GF-D8 (cell line): ENCODE data around the gene ZDHHC13.

Experiments
- DNase-seq: peaks from one replicate; lab custom pipeline; 2025; lab: John Stamatoyannopoulos, UW

ZDHHC13 gene, protein sequence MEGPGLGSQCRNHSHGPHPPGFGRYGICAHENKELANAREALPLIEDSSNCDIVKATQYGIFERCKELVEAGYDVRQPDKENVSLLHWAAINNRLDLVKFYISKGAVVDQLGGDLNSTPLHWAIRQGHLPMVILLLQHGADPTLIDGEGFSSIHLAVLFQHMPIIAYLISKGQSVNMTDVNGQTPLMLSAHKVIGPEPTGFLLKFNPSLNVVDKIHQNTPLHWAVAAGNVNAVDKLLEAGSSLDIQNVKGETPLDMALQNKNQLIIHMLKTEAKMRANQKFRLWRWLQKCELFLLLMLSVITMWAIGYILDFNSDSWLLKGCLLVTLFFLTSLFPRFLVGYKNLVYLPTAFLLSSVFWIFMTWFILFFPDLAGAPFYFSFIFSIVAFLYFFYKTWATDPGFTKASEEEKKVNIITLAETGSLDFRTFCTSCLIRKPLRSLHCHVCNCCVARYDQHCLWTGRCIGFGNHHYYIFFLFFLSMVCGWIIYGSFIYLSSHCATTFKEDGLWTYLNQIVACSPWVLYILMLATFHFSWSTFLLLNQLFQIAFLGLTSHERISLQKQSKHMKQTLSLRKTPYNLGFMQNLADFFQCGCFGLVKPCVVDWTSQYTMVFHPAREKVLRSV

DNA sequence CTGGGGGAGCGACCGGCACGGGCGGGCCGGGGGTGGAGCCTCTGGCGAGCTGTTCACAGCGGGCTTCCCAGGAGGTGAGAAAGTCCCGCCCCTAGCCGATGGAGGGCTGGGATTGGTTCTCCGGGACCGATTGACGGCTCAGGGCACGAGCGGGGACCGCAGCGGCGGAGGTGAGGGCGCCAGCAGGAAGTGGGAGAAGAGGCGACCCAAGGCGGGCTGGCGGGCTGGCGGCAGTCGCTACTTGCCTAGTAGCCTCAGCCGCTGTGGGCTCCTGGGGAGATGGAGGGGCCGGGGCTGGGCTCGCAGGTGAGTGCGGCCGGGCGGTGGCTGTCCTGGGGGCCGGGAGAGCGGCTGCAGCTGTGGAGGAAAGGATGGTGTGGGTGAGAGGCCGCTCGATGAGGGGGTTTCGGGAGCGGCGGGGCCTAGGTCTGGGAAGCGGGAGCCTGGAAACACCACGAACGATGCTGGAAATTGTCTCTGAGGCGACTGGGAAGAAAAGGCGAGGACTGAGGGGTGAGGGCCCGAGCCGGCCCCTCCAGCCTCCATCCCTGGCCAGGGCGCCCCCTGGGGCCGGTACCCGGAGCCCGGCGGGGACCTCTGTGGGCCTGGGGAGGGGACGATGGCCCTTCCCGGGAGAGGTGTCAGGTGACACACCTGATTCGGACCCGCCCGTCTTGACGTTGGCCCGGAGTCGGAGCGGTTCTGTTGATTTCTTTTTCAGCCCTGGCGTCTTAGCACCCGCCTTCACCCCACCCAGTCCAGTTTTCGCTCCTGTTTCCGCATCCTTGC, at the start of gene ZDHHC13:
TSS of gene ZDHHC13 (plus strand) at position 198 of the 789 bp plus-strand sequence. CDS start at position 280, 82 bp downstream.
- DNase-seq = peak; percentile 52

DNA sequence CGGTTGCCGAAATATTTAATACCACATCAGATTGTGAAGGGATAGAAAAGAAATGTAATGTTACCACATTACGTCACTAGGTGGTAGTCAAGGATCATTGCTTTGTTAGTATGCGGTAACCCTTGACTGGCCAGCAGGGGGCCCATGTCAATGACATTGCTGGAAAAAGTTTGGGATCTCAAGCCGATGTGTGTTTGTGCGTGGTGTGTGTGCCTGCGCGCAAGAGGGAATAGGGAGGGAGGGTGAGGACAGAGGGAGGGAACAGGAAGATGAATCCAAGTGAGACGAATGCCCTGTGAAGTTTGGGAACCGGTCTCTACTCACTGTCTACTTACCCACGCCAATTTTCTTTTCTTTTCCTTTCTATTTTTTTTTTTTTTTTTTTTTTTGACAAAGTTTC, 45.7 kb upstream of the ZDHHC13 start:
- peak; percentile 14 for DNase-seq

DNA sequence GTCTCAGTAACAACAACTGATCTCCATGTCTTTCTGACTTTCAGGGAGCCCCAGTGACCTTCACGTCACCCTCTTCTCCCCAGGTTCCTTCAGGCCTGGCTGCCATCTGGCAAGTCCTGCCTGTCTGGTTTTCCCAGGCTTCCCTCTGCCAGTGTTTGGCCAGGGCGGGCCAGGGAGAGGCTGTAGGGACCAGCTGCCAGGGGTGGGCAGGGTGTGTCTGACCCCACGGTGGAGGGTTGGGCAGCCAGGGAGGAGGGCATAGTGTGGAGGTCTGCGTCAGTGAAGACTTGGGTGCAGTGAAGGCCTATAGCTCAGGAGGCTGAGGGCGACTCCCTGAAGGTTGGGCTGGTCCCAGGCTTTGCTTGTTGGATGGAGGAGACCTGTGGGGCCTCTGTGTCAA, 44.5 kb upstream of the ZDHHC13 start:
- DNase-seq = no peak

DNA sequence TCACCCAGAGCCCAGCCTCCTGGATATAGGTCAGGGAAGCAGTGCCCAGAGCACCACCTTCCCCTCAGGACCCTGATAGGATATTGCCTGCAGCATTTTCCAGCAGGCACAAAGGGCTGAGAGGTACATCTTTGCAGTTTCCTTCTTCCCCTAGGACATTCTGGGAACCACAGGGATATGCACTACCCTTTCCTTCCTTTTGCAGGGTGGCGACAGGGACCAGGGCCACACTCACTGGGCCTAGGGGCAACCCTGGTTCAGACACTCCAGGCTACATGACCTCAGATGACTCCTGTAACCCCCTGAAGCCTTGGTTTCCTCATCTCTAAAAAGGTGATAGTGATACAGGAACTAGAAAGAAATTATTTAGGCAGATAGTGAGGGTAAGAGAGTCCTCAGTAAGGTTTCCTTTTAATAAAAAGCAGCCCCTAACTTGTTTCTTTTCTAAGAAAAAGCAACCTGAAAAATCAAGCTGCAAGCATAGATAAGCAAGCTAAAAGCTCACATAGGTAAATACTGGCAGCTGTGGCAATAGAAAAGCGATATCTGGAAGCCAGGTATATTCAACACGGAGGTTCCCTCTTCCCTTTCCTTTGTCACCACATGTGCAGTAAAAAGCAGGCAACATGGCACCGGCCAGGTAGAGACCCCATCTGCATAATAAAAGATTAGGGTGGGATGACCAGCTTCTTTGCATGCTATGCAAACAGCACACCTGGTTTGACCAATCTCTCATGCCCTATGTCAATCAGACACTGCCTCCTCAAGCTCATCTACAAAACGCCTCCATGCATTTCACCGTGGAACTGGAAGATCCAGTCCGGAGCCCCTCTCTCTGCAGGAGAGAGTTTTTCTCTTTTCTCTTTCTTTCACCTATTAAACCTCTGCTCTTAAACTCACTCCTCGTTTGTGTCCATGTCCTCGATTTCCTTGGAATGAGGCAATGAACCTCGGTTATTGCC, 43.2 kb upstream of the ZDHHC13 start:
- DNase-seq = no peak

DNA sequence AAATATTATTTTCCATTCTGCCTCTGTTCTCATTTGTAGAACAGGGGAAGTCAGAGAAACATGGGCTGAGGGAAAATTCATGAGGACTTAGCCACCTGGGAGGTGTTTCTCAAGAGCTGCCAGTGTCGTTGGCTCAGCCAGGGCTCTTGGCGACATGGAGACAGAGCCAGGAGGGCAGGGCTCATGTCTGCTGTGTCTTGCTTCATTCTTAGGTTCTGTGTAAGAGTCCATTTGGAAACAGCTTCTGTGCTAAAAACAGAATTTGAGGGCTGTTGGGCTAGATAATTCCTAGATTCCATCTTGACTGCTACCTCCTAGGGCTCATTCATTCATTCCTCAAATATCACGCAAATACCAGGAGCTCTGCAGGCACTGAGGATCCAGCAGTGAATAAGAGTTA, 41.3 kb upstream of the ZDHHC13 start:
- DNase-seq = no peak

DNA sequence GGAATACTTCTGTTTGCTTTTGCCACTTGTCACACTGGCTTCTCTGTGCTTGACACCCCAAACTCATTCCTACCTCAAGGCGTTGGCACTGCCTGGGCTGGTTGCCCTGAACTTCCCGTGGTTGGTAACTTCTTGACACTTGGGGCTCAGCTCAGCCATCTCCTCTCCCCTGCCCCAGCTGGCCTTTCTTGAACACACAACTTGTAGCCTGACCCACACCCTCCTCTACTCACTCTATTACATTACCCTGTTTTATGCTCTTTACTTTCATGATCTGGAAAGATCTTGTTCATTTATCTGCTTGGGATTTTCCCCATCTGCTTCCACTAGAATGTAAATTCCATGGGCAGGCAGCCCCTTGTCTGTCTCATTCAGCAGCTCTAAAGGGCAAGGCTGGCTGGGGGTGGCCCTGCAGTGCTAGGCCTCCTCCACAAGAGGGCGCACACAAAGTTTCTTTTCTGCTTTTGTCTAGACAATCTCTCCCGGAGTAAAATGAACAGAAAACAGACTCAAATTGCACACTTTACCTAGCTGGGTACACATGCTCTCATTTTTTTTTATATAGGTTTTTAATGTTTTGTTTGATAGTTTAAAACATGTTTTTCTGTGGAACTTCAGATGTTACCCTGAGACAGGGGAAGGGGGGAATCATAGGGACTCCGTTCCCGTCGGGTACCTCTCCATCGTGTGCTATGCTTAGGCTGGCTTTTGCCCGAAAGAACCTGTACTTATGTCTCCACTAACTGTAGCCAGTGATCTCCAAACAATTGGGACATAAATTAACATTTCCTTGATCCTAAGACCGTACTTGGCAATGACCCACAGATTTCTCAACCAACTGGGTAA, 40.0 kb upstream of the ZDHHC13 start:
- DNase-seq = no peak

DNA sequence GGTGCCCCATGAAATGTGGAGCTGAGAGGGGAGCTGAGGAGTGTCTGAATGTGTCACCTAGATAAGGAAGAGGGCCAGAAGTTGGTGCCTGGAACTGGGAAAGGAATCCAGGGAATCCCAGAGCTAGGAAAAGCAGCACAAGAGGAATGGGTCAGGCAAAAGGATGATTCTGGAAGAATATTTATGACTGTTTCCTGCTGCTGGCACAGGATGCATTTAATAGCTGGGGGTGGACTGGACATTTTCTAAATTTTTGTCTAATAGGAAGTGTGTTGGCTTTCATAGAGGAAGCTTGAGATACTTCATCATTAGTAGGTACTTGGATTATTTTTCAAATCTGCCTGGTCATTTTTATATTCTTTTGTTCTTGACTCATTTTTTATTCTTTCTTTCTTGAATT, 39.0 kb upstream of the ZDHHC13 start:
- no peak for DNase-seq

DNA sequence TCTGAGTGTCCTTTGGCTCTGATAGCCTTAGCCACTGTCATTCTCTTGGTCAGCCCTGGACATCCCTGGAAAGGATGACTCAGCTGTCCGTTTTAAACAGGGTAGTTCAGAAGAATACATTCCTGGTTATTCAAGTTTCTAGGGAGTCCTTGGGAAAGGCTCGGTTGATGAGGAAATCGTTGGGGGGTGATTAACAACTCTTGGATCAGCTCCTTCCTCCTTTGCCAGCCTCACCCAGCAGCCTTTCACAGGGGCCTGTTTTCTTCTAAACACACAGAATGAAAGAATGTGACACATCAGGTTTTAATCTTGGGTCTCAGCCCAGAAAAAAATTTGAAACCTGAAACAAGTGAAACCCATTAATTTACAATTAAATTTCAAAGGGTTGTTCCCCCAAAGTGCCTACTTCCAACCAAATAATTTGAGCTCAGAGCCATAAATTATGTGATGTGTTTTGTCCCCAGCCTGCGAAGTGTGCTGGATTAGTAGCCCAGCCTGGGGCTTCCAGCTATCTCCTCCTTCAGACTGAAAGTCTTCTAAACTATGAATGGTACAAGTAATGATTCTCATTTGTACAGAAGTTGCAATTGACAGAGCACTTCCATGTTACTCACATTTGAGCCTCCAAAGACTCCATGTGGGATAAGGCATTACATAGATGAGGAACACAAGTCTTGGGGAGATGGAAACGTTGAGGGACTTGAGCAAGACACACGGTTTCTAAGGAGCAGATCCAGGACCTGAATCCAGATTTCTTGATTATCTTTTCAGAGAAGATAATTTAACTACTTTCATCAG, 37.1 kb upstream of the ZDHHC13 start:
- DNase-seq = no peak

DNA sequence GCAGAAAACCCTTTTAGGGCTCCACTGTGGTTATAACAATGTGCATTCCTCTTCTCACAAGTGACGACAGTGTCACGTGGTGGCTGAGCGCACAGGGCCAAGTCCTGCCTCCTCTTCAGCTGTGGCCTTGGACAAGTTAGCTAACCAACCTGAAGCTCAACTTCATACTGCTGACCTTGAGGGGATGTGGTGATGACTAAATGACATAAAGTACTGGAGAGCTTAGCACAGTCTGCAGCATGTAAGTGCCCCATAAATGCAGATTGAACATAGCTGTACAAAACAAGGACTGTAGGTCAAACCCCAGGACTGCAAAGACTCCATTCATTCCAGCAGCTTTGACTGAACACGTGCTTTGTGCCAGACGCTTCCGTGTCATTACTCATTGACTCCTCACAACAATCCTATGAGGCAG, 36.4 kb upstream of the ZDHHC13 start:
- DNase-seq = no peak

DNA sequence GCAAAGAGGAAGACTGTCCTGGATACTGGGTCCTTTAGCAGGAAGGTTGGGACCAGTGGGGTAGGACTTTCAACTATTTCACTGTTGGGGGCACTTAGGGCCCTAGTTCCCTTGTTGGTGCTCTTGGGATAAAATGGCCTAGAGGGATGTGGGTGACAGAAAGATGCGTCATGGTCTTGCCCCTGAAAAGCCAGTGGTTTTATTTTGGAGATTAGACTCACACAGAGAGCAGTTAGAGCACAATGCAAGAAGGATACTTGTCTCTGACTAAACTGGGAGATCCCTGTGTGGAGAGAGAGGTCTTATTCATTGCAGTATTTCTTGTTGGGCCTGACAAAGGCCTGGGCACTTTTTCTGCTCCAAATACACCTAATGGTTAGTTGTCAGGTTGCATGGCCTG, 33.8 kb upstream of the ZDHHC13 start:
- DNase-seq = no peak

DNA sequence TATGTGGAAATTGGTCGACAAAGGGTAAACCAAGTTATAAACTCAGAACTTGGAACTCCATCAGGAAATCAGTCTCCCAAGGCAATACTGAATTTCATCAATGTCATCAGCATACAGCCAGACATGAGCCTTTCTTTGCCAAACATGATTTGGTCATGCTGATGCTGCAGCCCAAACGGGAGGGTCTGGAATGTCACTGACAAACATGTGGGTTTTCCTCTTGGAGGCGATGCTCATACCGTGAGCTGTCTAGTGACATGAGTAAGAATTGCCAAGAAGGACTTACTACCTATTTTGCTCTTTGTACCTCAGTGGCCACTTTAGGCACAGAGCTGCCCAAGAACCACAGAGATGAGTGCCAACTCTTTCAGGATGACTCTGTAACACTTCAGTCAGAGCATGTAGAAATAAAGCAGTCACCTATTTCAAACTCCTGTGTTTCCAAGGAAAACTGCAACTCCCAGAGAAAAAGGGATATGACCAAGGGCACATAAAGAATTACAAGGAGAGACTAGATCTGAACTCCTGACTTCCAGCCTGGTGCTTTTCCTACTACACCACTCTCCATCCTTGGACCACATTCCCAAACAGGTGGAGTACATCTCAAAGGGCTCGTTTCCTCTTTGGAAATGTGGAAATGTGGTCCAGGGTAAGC, 32.2 kb upstream of the ZDHHC13 start:
- DNase-seq = no peak

DNA sequence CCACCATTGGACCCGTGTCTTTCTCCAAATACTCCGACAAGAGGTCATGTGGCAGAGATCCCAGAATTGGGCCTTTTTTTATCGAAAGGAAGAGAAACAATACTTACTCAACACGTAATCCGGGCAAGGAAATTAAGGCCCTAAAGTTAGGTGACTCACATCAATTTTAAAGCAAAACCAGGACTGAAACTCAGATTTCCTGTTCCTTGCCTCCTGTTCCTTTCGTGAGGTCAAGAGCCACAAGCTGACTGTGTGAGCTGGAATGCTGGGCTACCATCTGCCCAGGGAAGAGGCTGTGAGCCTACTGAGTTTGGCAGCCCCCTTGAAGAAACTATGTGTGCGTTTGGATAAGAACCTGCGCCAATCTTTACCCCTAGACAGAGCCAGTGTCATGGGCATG, 29.3 kb upstream of the ZDHHC13 start:
- DNase-seq = no peak

DNA sequence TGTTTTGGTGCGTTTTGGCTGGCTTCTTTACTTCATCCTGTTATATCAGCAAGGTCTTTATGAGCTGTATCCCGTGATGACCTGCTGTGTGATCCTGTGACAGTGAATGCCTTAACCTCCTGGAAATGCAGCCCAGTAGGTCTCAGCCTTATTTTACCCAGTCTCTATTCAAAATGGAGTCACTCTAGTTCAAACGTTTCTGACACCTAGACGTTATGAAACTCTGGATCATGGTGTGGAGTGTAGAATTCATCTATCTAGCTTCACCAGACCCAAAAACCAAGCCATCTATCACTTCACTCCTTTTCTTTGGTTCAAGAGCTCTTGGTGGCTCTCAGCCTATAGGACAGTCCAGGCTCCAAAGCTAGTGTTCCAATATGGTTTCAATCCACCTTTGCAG, 28.2 kb upstream of the ZDHHC13 start:
- no peak for DNase-seq

DNA sequence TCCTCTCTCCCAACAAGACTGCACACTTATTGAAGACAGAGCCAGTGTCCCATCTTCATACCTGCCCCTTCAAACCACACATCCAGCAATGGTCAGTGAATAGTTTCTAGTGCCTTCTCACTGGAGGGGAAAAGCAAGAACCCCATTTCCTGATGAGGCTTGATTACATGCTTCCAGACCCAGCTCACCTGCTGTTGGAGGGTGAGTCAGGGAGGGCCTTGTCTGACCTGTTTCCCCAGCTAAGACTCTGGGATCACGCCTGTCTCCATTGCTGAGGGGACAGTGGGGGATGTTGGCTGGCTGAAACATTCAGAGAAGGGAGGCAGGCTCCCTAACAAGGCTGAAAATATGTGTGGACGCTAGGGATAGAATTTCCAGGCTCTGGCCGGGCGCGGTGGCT, 27.5 kb upstream of the ZDHHC13 start:
- no peak for DNase-seq

DNA sequence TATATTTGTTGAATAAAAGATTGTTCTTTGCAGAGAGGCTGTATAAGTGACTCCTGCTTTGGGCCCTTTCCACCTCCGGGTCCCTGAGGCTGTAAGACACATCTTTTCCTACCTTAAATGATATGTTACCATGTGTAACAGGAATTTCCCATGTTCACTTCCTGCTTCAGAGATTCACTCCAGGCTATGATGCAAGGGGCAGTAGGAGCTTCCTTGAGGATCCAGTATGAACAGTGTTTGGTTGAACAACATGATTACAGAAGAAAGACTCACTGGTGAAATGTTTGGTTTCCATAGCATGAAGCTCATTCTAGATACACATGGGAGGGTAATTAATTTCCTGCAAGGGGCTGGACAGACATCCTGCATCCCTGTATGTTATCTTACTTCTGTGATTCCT, 25.6 kb upstream of the ZDHHC13 start:
- no peak for DNase-seq

DNA sequence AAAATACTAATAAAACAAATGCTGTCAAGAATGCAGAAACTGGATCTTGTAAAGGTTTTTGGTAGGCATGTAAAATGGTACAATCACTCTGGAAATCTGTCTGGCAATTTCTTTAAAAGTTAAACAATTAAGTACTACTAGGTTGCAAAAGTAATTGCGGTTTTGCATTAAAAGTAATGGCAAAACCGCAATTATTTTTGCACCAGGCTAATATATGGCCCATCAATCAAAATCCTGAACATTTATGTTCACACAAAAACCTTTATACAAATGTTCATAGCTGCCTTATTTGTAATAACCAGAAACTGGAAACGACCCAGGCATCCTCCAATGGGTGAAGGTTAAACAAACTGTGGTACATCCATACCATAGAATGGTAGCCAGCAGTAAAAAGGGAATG, 24.6 kb upstream of the ZDHHC13 start:
- no peak for DNase-seq

DNA sequence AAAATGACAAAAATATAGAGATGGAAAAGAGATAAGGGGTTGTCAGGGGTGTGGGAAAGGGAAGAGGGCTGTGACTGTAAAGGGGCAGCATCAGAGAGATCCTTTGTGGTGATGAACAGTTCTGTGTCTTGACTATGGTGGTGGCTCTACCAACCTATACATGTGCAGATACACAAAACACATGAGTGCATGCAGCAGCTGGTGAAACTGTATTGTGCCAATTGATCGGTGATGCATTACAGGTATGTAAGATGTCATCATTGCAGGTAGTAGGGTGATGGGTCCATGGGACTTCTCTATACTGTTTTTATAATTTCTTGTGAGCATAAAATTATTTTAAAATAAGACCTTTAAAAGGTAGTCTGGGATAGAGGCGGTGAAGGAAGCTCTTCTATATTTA, 24.1 kb upstream of the ZDHHC13 start:
- no peak for DNase-seq

DNA sequence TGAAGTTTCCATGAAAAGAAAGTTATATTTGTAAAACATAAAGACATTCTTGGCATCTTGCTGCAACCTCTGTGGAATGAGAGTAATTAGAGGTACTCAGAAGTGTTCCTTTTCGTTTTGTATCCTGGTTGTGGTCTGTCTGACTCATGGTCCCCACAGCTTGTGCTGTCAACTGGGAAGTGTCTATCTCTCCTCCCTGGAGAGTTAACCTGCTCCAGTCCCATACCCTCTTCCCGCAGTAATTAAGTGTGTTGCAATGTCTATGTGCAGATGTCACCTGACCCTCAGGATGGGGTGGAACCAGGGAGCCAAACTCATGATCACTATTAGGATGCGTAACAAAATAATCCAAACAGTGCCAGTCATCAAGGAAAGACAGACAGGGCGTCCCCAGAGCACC, 23.0 kb upstream of the ZDHHC13 start:
- DNase-seq = no peak

DNA sequence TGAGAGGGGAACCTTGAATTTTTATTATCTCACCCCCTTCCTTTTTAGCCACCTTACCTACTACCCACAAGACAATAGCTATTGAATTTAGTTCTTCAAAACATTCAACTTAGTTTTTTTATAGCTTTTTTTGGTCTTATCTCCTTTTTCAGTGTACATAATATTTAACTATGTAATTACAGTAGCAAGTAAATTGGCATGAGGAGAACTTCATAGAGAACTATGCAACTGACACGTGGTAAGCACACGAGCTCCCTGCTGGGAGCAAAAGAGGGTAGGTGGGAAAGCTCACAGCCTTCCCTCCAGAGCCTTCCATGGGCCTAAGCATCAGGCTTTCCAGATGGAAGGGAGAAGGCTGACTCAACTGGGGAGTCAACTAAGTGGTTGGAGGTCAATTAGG, 22.1 kb upstream of the ZDHHC13 start:
- DNase-seq = no peak

DNA sequence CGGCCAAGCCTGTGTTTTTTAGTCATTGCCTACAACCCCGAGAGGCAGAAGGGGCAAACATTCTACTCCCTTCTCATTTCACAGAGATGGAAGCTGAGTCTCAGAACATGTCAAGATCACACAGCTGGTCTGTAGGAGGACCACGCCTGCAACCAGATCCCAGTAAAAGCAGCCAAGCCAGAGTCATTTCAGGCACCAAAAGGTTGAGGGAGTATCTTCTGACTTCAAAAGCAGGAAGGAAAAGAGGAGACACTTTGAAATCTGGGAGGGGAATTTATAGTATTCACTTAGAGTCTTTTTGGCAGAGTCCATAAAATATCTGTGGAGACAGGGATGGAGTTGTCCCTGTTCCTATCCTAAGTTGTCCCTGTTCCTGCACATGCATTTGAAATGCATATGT, 17.9 kb upstream of the ZDHHC13 start:
- no peak for DNase-seq
